Measurements from ENCODE around the gene COG1.

COG1 gene

GRCh38 chr17:73174126-73174525 is 18.7 kb upstream of the COG1 start:
- DNase-seq: no peak

- DNase-seq: no peak
Observed at GRCh38 chr17:73175962-73176565, 16.8 kb upstream of the COG1 start.

- DNase-seq: no peak
Observed at GRCh38 chr17:73179387-73179786, 13.5 kb upstream of the COG1 start.

GRCh38 chr17:73179878-73180277 is 13.0 kb upstream of the COG1 start:
- no peak for DNase-seq

- no peak for DNase-seq
Observed at GRCh38 chr17:73182616-73183310, 10.1 kb upstream of the COG1 start.

- DNase-seq: no peak
Observed at GRCh38 chr17:73184136-73184993, 8.5 kb upstream of the COG1 start.

- DNase-seq: no peak
Observed at GRCh38 chr17:73186283-73187050, 6.4 kb upstream of the COG1 start.

GRCh38 chr17:73187203-73187769 is 5.6 kb upstream of the COG1 start:
- no peak for DNase-seq

GRCh38 chr17:73188011-73188410 is 4.8 kb upstream of the COG1 start:
- no peak for DNase-seq

- DNase-seq: no peak
Observed at GRCh38 chr17:73189417-73190099, 3.3 kb upstream of the COG1 start.

GRCh38 chr17:73191443-73192205 is 1.2 kb upstream of the COG1 start:
- DNase-seq: peak; percentile 75

GRCh38 chr17:73192206-73192893 is 505 bp upstream of the COG1 start:
- peak; percentile 67 for DNase-seq

GRCh38 chr17:73194514-73195222 is 1.8 kb downstream of the COG1 start:
- DNase-seq: no peak

- DNase-seq: no peak
Observed at GRCh38 chr17:73196500-73196899, 3.6 kb downstream of the COG1 start.

GRCh38 chr17:73197161-73197560 is 4.3 kb downstream of the COG1 start:
- no peak for DNase-seq

- DNase-seq: no peak
Observed at GRCh38 chr17:73198201-73198929, 5.5 kb downstream of the COG1 start.

- no peak for DNase-seq
Observed at GRCh38 chr17:73198930-73199260, 6.0 kb downstream of the COG1 start.

GRCh38 chr17:73199751-73200317 is 7.0 kb downstream of the COG1 start:
- DNase-seq: no peak

- DNase-seq: no peak
Observed at GRCh38 chr17:73200476-73200875, 7.6 kb downstream of the COG1 start.
